OCI-LY1 (cell line): ENCODE measurements around the gene PBX3.

ENCODE experiments used
- H2AFZ ChIP-seq: fragments of 200-600 bp; sonication (generic), shearing (Covaris generic); 2 replicates; pipeline ENCODE4 v1.6.0; 2014; ENCODE audit warnings: antibody characterized with exemption, mild to moderate bottlenecking, low read length
- H3F3A ChIP-seq: fragments of 200-600 bp; sonication (generic), shearing (Covaris generic); 2 replicates; pipeline ENCODE4 v1.6.0; 2014; ENCODE audit warnings: mild to moderate bottlenecking, antibody characterized with exemption, low read length, moderate library complexity; ENCODE audit not compliant: insufficient read depth
- H3K27ac ChIP-seq: fragments of 200-600 bp; sonication (generic); 2 replicates; pipeline ENCODE4 v1.5.1; 2014; ENCODE audit warnings: low read length, mixed run types, mild to moderate bottlenecking, low read depth; ENCODE audit not compliant: poor library complexity, severe bottlenecking
- H3K27me3 ChIP-seq: fragments of 200-600 bp; sonication (generic); 2 replicates; pipeline ENCODE4 v1.6.0; 2014; ENCODE audit warnings: antibody characterized with exemption, mild to moderate bottlenecking, low read length, moderate library complexity; ENCODE audit not compliant: insufficient read depth
- H3K36me3 ChIP-seq: fragments of 200-600 bp; sonication (generic); 2 replicates; pipeline ENCODE4 v1.6.1; 2014; ENCODE audit warnings: mild to moderate bottlenecking, antibody characterized with exemption, low read length, moderate library complexity, mixed read lengths; ENCODE audit not compliant: insufficient read depth
- H3K4me1 ChIP-seq: fragments of 200-600 bp; sonication (generic); 2 replicates; pipeline ENCODE4 v1.5.1; 2014; ENCODE audit warnings: mild to moderate bottlenecking, low read length, moderate library complexity; ENCODE audit not compliant: insufficient read depth, severe bottlenecking
- H3K4me2 ChIP-seq: fragments of 200-600 bp; sonication (generic), shearing (Covaris generic); 2 replicates; pipeline ENCODE4 v1.6.1; 2014; ENCODE audit warnings: low read length
- H3K4me3 ChIP-seq: fragments of 200-600 bp; sonication (generic); 2 replicates; pipeline ENCODE4 v1.5.1; 2014; ENCODE audit warnings: low read length, low read depth, mild to moderate bottlenecking, mixed read lengths; ENCODE audit not compliant: poor library complexity, severe bottlenecking
- H3K79me2 ChIP-seq: fragments of 200-600 bp; shearing (Covaris generic); 2 replicates; pipeline ENCODE4 v1.6.1; 2016; ENCODE audit warnings: mixed run types, low read length, mixed read lengths; ENCODE audit not compliant: insufficient read depth
- H3K9ac ChIP-seq: fragments of 200-600 bp; sonication (generic), shearing (Covaris generic); 2 replicates; pipeline ENCODE4 v1.6.1; 2014; ENCODE audit warnings: mild to moderate bottlenecking, low read length, mixed read lengths
- H3K9me2 ChIP-seq: fragments of 200-600 bp; sonication (generic), shearing (Covaris generic); 2 replicates; pipeline ENCODE4 v1.6.1; 2014; ENCODE audit warnings: low read depth, mild to moderate bottlenecking, low read length, mixed read lengths
- H3K9me3 ChIP-seq: fragments of 200-600 bp; shearing (Covaris generic); 2 replicates; pipeline ENCODE4 v1.6.1; 2014; ENCODE audit warnings: low read length, mixed read lengths
- H4K20me1 ChIP-seq: fragments of 200-600 bp; sonication (generic), shearing (Covaris generic); 2 replicates; pipeline ENCODE4 v1.6.0; 2016; ENCODE audit warnings: mild to moderate bottlenecking, low read length; ENCODE audit not compliant: insufficient read depth
- CTCF ChIP-seq: fragments of 200-600 bp; sonication (generic), shearing (Covaris generic); IDR thresholded peaks from 2 replicates; pipeline ENCODE4 v1.5.1; 2017; ENCODE audit warnings: mild to moderate bottlenecking, antibody characterized with exemption, low read length, moderate library complexity, mixed read lengths
- EZH2 ChIP-seq: fragments of 200-600 bp; sonication (generic), shearing (Covaris generic); IDR thresholded peaks from 2 replicates; pipeline ENCODE4 v1.8.0; 2017; ENCODE audit warnings: borderline replicate concordance, mixed run types, mild to moderate bottlenecking, antibody characterized with exemption, low read length, moderate library complexity, mixed read lengths

The PBX3 gene

GRCh38 chr9:125835655-125836054 lies 88.5 kb downstream of the PBX3 start:
- Histone ChIP-seq H3F3A (no peaks in the 10 kb centered on the region), H3K4me2 (no peak overlapping the region), H3K4me3 (no peak overlapping the region), H3K36me3 (no peaks in the 10 kb centered on the region), H3K79me2 (no peaks in the 10 kb centered on the region), H2AFZ (no peak overlapping the region), H4K20me1 (no peaks in the 10 kb centered on the region), H3K9me2 (no peaks in the 10 kb centered on the region), H3K27ac (no peak overlapping the region), H3K27me3 (no peaks in the 10 kb centered on the region), H3K9ac (no peak overlapping the region), H3K9me3 (no peaks in the 10 kb centered on the region), H3K4me1 (peaks cover 28% of the 10 kb centered on the region)
- no peak for TF ChIP-seq CTCF
- no peak for TF ChIP-seq EZH2

GRCh38 chr9:125839317-125839716 lies 92.1 kb downstream of the PBX3 start:
- Histone ChIP-seq H3F3A (no peaks in the 10 kb centered on the region), H3K4me1 (peaks cover 54% of the 10 kb centered on the region), H3K9me3 (no peaks in the 10 kb centered on the region), H3K27ac (no peak overlapping the region), H3K9me2 (no peaks in the 10 kb centered on the region), H3K9ac (no peak overlapping the region), H3K4me2 (peak overlapping the region; percentile 2; the same call in 1 of the 2 replicates), H3K4me3 (no peak overlapping the region), H4K20me1 (no peaks in the 10 kb centered on the region), H3K36me3 (no peaks in the 10 kb centered on the region), H2AFZ (no peak overlapping the region), H3K79me2 (peaks cover 21% of the 10 kb centered on the region; the same call in 1 of the 2 replicates), H3K27me3 (no peaks in the 10 kb centered on the region)
- TF ChIP-seq CTCF (no peak), EZH2 (no peak)

- Histone ChIP-seq H3K4me2 (peak overlapping the region; percentile 5; the same call in 1 of the 2 replicates), H3K9me2 (no peaks in the 10 kb centered on the region), H3K9ac (peak overlapping the region; percentile 21; the same call in 1 of the 2 replicates), H3K4me3 (no peak overlapping the region), H3K79me2 (peaks cover 21% of the 10 kb centered on the region; the same call in 1 of the 2 replicates), H3K27ac (peak overlapping the region; percentile 56), H2AFZ (no peak overlapping the region), H4K20me1 (no peaks in the 10 kb centered on the region), H3K4me1 (peaks cover 62% of the 10 kb centered on the region), H3K36me3 (peaks cover 1% of the 10 kb centered on the region; the same call in 1 of the 2 replicates), H3F3A (no peaks in the 10 kb centered on the region), H3K9me3 (no peaks in the 10 kb centered on the region), H3K27me3 (no peaks in the 10 kb centered on the region)
- TF ChIP-seq CTCF, result no peak
Measured at GRCh38 chr9:125841444-125841843, 94.3 kb downstream of the PBX3 start.
